Measurements from ENCODE around the gene TUBB3.

DNA sequence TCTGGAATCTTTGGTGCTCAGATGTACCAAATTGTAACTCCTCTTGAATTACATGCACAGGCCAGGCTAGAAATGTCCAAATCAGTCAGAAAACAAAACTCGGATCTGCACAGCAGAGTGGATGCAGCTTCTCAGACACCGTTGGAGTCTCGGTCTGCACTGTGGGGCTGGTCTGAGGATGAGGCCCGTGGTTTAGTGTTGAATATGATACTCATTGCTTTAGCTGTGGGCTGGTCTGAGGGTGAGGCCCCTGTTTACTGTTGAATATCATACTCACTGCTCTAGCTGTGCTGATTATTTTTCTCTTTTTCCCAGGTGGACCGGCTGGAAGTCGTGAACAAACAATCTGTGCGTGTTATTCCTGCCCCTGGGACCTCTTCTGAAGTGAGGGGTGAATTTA lies 61.1 kb downstream of the TUBB3 start:
- no peak for TF ChIP-seq POLR2AphosphoS5 (IDR thresholded peaks at IDR 0.05)
- TF ChIP-seq, protein P1, sequence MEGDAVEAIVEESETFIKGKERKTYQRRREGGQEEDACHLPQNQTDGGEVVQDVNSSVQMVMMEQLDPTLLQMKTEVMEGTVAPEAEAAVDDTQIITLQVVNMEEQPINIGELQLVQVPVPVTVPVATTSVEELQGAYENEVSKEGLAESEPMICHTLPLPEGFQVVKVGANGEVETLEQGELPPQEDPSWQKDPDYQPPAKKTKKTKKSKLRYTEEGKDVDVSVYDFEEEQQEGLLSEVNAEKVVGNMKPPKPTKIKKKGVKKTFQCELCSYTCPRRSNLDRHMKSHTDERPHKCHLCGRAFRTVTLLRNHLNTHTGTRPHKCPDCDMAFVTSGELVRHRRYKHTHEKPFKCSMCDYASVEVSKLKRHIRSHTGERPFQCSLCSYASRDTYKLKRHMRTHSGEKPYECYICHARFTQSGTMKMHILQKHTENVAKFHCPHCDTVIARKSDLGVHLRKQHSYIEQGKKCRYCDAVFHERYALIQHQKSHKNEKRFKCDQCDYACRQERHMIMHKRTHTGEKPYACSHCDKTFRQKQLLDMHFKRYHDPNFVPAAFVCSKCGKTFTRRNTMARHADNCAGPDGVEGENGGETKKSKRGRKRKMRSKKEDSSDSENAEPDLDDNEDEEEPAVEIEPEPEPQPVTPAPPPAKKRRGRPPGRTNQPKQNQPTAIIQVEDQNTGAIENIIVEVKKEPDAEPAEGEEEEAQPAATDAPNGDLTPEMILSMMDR (IDR thresholded peaks at IDR 0.05), result no peak
- TF ChIP-seq POLR2A (IDR thresholded peaks at IDR 0.05), result no peak
- no peak for TF ChIP-seq EP300 (IDR thresholded peaks at IDR 0.05)
